HG03520 (cell line): ENCODE measurements around the gene PTPRZ1.

ENCODE experiments used
- ATAC-seq: cut with Tn5 transposase; IDR thresholded peaks from one replicate; pipeline ENCODE4 v1.9.1; 2021; ENCODE audit warnings: mild to moderate bottlenecking, moderate library complexity; ENCODE audit not compliant: unreplicated experiment

PTPRZ1 gene

GRCh38 chr7:122103064-122103463 lies 230.1 kb downstream of the PTPRZ1 start:
- no peak for ATAC-seq
